Liver (tissue), 9 donors: Measurements from ENCODE around the gene HUNK. TPM values are rescaled to one million over a fixed set of nuclear protein-coding genes. Genes with fewer than 3 reads are reported as not detected.

Experiments
- DNase-seq: peaks from one replicate; pipeline ENCODE4 v3.0.0-alpha.2; 2017; ENCODE audit warnings: low spot score
- H3K27ac ChIP-seq, 2 donors: one replicate each; pipeline ENCODE4 v1.7.0; 2013; ENCODE audit warnings: inconsistent platforms in 2 of 2, low read length in 2 of 2, control low read depth in 1 of 2, low read depth in 1 of 2, mild to moderate bottlenecking in 1 of 2
- H3K27me3 ChIP-seq, 4 donors: one replicate each; pipeline versions ENCODE4 v1.6.1 to v1.7.0; 2013; ENCODE audit warnings: low read length in 3 of 4, inconsistent platforms in 1 of 4, mild to moderate bottlenecking in 1 of 4, moderate library complexity in 1 of 4; ENCODE audit not compliant: control insufficient read depth in 4 of 4, insufficient read depth in 4 of 4
- H3K36me3 ChIP-seq, 4 donors: one replicate each; pipeline versions ENCODE4 v1.6.1 to v1.7.0; 2013; ENCODE audit warnings: low read length in 3 of 4, mild to moderate bottlenecking in 3 of 4, low read depth in 1 of 4, moderate library complexity in 1 of 4; ENCODE audit not compliant: control insufficient read depth in 4 of 4, insufficient read depth in 3 of 4
- H3K4me1 ChIP-seq, 4 donors: one replicate each; pipeline versions ENCODE4 v1.6.1 to v1.7.0; 2013; ENCODE audit warnings: low read length in 3 of 4, mild to moderate bottlenecking in 3 of 4, moderate library complexity in 1 of 4; ENCODE audit not compliant: control insufficient read depth in 4 of 4, insufficient read depth in 4 of 4
- H3K4me3 ChIP-seq, 3 donors: one replicate each; pipeline versions ENCODE4 v1.6.1 to v1.7.0; 2013; ENCODE audit warnings: low read length in 3 of 3, control low read depth in 1 of 3, low read depth in 1 of 3, mild to moderate bottlenecking in 1 of 3
- H3K9ac ChIP-seq, 2 donors: one replicate each; pipeline ENCODE4 v1.7.0; 2013; ENCODE audit warnings: low read length in 2 of 2, mild to moderate bottlenecking in 2 of 2, moderate library complexity in 2 of 2, control low read depth in 1 of 2, low read depth in 1 of 2
- H3K9me3 ChIP-seq, 4 donors: one replicate each; pipeline versions ENCODE4 v1.6.1 to v1.7.0; 2013; ENCODE audit warnings: low read length in 3 of 4; ENCODE audit not compliant: control insufficient read depth in 4 of 4
- EGR1 ChIP-seq, 2 donors: IDR thresholded peaks; 2 replicates each; pipeline ENCODE4 v1.6.1; 2016 to 2018; ENCODE audit warnings: antibody characterized with exemption in 2 of 2, low read depth in 2 of 2
- FOXA1 ChIP-seq: IDR thresholded peaks from 2 replicates; pipeline ENCODE4 v1.6.1; 2016; ENCODE audit warnings: antibody characterized with exemption
- GABPA ChIP-seq, 2 donors: IDR thresholded peaks in 1 of 2; conservative IDR thresholded peaks in 1 of 2; 2 replicates each; pipeline ENCODE4 v1.6.1; 2016; ENCODE audit warnings: antibody characterized with exemption in 2 of 2, mild to moderate bottlenecking in 1 of 2, moderate library complexity in 1 of 2
- HNF4A ChIP-seq, 2 donors: conservative IDR thresholded peaks; 2 replicates each; pipeline ENCODE4 v1.6.1; 2016; ENCODE audit warnings: antibody characterized with exemption in 2 of 2, mild to moderate bottlenecking in 2 of 2
- HNF4G ChIP-seq: IDR thresholded peaks from 2 replicates; pipeline ENCODE4 v1.6.1; 2016; ENCODE audit warnings: antibody characterized with exemption
- JUND ChIP-seq, 2 donors: IDR thresholded peaks; 2 replicates each; pipeline ENCODE4 v1.6.1; 2016; ENCODE audit warnings: antibody characterized with exemption in 2 of 2
- NR2F2 ChIP-seq: IDR thresholded peaks from 2 replicates; pipeline ENCODE4 v1.6.1; 2016; ENCODE audit warnings: antibody characterized with exemption
- RAD21 ChIP-seq, 2 donors: IDR thresholded peaks; 2 replicates each; pipeline ENCODE4 v1.6.1; 2016; ENCODE audit warnings: antibody characterized with exemption in 2 of 2, mild to moderate bottlenecking in 2 of 2
- RXRA ChIP-seq, 2 donors: IDR thresholded peaks; 2 replicates each; pipeline ENCODE4 v1.6.1; 2017 to 2018; ENCODE audit warnings: antibody characterized with exemption in 2 of 2, mild to moderate bottlenecking in 1 of 2
- SP1 ChIP-seq: IDR thresholded peaks from 2 replicates; pipeline ENCODE4 v1.6.1; 2018; ENCODE audit warnings: antibody characterized with exemption, mild to moderate bottlenecking
- TAF1 ChIP-seq: conservative IDR thresholded peaks from 2 replicates; pipeline ENCODE4 v1.6.1; 2016; ENCODE audit warnings: antibody characterized with exemption, mild to moderate bottlenecking
- YY1 ChIP-seq: IDR thresholded peaks from 2 replicates; pipeline ENCODE4 v1.6.1; 2016; ENCODE audit warnings: antibody characterized with exemption, mild to moderate bottlenecking
- WGBS: extraction: QIAGEN DNeasy Blood & Tissue Kit; methylation state at CpG from one replicate; pipeline ENCODE4 v1.1.7; 2013; 5-methylcytosine and 5-hydroxymethylcytosine counted together
- polyA plus RNA-seq, 2 donors: library from polyadenylated mRNA; stranded (reverse) in 1 of 2; unstranded in 1 of 2; fragments of 200-250 nt in 1 of 2; fragments of >200 nt in 1 of 2; fragmentation: Nextera tagmentation in 1 of 2; extraction: Ambion mirVana in 1 of 2; gene quantifications; one replicate each; pipeline versions ENCODE4 v1.2.1 to v1.2.3, GENCODE V29; 2013 to 2015
- total RNA-seq, 2 donors: library from RNA; depleted of rRNA; stranded (reverse); fragments of >200 nt; gene quantifications; one replicate each; pipeline ENCODE4 v1.2.3, GENCODE V29; 2014
- TF ChIP-seq, protein P1 (sequence below): IDR thresholded peaks from 2 replicates; pipeline ENCODE4 v1.6.1; 2016; ENCODE audit warnings: antibody characterized with exemption
- TF ChIP-seq, protein P2 (sequence below): IDR thresholded peaks from 2 replicates; pipeline ENCODE4 v1.6.1; 2016; ENCODE audit warnings: antibody characterized with exemption, mild to moderate bottlenecking
- TF ChIP-seq, protein P3 (sequence below): fragments of 150-350 bp; IDR thresholded peaks from 2 replicates; pipeline ENCODE4 v1.5.1; 2017; ENCODE audit warnings: improper control_type of control experiment, low read depth, low read length; ENCODE audit not compliant: missing input control
- TF ChIP-seq, protein P4 (sequence below): IDR thresholded peaks from 2 replicates; pipeline ENCODE4 v1.6.1; 2016; ENCODE audit warnings: antibody characterized with exemption
- TF ChIP-seq, protein P5 (sequence below): IDR thresholded peaks from 2 replicates; pipeline ENCODE4 v1.6.1; 2016; ENCODE audit warnings: antibody characterized with exemption
- donor health status: healthy.
- donor health status: healthy.
- donor health status: healthy.
- donor health status: healthy.
- donor health status: healthy.

Gene HUNK
- total and polyA plus RNA-seq, 4 donors: 0.11 to 0.92 (median 0.30) TPM

DNA sequence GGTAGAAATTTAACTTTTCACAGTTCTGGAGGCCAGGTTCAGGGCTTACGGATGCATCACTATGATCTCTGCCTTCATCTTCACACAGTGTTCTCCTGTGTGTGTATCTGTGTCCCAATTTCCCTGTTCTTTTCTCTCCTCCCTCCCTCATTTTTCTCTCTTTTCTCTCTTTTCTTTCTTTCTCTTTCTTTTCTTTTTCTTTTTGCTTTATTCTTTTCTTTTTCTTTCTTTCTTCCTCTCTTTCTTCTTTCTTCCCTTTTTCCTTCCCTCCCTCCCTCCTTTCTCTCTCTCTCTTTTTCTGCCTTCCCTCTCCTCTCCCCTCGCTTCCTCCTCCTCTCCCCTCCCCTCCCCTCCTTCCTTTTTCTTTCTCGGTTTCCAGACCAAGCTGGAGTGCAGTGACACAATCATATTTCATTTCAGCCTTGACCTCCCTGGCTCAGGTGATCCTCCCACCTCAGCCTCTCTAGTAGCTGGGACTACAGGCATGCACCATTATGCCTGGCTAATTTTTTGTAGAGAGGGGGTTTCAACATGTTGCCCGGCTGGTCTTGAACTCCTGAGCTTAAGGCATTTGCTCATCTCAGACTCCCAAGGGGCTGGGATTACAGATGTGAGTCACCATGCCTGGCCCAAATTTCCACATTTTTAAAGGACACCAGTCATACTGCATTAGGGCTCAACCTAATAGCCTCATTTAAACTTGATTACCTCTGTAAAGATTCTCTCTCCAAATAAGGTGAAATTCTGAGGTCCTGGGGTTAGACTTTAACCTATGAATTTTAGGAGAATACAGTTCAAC lies 115.9 kb downstream of the HUNK start:
- Histone ChIP-seq H3K9ac (no peak overlapping the region), H3K27me3 (no peaks in the 10 kb centered on the region), H3K4me1 (peaks cover 0 to 27% (median 19%) of the 10 kb centered on the region in 4 donors), H3K4me3 (no peak overlapping the region), H3K27ac (no peak overlapping the region), H3K36me3 (no peaks in the 10 kb centered on the region), H3K9me3 (no peaks in the 10 kb centered on the region)
- DNase-seq: no peak
- TF ChIP-seq RXRA (IDR thresholded peaks at IDR 0.05) (no peak), SP1 (no peak), HNF4G (no peak), JUND (IDR thresholded peaks at IDR 0.05) (no peak), EGR1 (IDR thresholded peaks at IDR 0.05; ENCODE audit: low read depth in 2 of 2) (no peak), GABPA (IDR thresholded peaks at IDR 0.05 in 1 of 2, conservative IDR thresholded peaks at IDR 0.05 in 1 of 2) (no peak), HNF4A (conservative IDR thresholded peaks at IDR 0.05) (no peak), YY1 (no peak), NR2F2 (no peak), RAD21 (IDR thresholded peaks at IDR 0.05) (no peak)
- TF ChIP-seq, protein P1, sequence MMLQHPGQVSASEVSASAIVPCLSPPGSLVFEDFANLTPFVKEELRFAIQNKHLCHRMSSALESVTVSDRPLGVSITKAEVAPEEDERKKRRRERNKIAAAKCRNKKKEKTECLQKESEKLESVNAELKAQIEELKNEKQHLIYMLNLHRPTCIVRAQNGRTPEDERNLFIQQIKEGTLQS: no peak
- TF ChIP-seq, protein P2, sequence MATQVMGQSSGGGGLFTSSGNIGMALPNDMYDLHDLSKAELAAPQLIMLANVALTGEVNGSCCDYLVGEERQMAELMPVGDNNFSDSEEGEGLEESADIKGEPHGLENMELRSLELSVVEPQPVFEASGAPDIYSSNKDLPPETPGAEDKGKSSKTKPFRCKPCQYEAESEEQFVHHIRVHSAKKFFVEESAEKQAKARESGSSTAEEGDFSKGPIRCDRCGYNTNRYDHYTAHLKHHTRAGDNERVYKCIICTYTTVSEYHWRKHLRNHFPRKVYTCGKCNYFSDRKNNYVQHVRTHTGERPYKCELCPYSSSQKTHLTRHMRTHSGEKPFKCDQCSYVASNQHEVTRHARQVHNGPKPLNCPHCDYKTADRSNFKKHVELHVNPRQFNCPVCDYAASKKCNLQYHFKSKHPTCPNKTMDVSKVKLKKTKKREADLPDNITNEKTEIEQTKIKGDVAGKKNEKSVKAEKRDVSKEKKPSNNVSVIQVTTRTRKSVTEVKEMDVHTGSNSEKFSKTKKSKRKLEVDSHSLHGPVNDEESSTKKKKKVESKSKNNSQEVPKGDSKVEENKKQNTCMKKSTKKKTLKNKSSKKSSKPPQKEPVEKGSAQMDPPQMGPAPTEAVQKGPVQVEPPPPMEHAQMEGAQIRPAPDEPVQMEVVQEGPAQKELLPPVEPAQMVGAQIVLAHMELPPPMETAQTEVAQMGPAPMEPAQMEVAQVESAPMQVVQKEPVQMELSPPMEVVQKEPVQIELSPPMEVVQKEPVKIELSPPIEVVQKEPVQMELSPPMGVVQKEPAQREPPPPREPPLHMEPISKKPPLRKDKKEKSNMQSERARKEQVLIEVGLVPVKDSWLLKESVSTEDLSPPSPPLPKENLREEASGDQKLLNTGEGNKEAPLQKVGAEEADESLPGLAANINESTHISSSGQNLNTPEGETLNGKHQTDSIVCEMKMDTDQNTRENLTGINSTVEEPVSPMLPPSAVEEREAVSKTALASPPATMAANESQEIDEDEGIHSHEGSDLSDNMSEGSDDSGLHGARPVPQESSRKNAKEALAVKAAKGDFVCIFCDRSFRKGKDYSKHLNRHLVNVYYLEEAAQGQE: no peak
- TF ChIP-seq, protein P3, sequence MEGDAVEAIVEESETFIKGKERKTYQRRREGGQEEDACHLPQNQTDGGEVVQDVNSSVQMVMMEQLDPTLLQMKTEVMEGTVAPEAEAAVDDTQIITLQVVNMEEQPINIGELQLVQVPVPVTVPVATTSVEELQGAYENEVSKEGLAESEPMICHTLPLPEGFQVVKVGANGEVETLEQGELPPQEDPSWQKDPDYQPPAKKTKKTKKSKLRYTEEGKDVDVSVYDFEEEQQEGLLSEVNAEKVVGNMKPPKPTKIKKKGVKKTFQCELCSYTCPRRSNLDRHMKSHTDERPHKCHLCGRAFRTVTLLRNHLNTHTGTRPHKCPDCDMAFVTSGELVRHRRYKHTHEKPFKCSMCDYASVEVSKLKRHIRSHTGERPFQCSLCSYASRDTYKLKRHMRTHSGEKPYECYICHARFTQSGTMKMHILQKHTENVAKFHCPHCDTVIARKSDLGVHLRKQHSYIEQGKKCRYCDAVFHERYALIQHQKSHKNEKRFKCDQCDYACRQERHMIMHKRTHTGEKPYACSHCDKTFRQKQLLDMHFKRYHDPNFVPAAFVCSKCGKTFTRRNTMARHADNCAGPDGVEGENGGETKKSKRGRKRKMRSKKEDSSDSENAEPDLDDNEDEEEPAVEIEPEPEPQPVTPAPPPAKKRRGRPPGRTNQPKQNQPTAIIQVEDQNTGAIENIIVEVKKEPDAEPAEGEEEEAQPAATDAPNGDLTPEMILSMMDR: no peak
- 90% methylated on average over 4 of the region's 4 CpGs for WGBS

DNA sequence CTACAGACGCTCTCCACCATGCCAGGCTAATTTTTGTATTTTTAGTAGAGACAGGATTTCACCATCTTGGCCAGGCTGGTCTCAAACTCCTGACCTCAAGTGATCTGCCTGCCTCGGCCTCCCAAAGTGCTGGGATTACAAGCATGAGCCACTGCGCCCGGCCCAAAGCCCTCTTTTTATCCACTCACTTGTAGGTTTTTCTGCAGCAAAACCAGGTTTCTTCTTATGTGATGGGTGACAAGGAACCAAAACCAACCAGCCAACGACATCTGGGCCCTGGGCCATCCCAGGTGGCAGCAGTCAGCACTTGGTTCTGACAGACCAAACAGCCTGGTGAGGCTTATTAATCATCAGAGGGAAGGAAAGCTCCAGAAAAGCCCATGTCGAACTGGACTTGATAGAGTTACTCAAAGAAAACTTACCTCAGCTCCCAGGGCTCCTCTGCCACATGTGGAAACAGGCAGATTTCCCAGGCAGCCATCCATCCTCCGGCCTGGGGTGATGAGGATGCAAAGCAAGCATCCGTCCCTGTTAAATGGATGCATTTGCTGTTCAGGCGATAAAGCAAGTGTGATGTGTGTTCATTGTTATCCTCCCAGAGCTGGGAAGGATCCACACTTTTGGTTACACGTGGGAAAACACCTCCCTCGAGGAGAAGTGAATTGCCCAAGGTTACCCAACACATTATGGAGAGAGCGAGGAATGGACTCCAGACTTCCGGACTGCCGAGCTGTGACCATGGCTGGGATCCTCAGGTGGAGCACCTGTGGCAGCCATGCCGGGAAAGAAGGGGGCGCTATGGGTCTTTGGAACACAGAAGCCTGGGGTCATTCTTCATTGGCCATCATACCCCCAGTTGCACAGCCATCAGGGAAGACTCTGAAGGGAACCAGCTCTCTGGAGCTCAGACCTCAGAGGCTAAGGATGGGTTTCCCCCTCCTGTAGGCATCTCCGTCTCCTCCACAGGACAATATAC lies 118.8 kb downstream of the HUNK start:
- H3K27ac ChIP-seq: no peak overlapping the region
- no peaks in the 10 kb centered on the region for H3K27me3 ChIP-seq
- H3K4me1 ChIP-seq: peaks cover 0 to 8% (median 3%) of the 10 kb centered on the region in 4 donors
- 86% methylated on average over 17 of the region's 17 CpGs for WGBS
- H3K36me3 ChIP-seq: peaks cover 0 to 8% (median 0%) of the 10 kb centered on the region in 4 donors
- H3K9ac ChIP-seq: no peak overlapping the region
- DNase-seq: no peak
- H3K9me3 ChIP-seq: no peaks in the 10 kb centered on the region
- no peak overlapping the region for H3K4me3 ChIP-seq
- TF ChIP-seq, protein P2: no peak
- no peak for TF ChIP-seq TAF1
- TF ChIP-seq RXRA (IDR thresholded peaks at IDR 0.05): no peak
- no peak for TF ChIP-seq FOXA1
- no peak for TF ChIP-seq JUND (IDR thresholded peaks at IDR 0.05)
- TF ChIP-seq, protein P4, sequence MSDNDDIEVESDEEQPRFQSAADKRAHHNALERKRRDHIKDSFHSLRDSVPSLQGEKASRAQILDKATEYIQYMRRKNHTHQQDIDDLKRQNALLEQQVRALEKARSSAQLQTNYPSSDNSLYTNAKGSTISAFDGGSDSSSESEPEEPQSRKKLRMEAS: no peak
- TF ChIP-seq, protein P5, sequence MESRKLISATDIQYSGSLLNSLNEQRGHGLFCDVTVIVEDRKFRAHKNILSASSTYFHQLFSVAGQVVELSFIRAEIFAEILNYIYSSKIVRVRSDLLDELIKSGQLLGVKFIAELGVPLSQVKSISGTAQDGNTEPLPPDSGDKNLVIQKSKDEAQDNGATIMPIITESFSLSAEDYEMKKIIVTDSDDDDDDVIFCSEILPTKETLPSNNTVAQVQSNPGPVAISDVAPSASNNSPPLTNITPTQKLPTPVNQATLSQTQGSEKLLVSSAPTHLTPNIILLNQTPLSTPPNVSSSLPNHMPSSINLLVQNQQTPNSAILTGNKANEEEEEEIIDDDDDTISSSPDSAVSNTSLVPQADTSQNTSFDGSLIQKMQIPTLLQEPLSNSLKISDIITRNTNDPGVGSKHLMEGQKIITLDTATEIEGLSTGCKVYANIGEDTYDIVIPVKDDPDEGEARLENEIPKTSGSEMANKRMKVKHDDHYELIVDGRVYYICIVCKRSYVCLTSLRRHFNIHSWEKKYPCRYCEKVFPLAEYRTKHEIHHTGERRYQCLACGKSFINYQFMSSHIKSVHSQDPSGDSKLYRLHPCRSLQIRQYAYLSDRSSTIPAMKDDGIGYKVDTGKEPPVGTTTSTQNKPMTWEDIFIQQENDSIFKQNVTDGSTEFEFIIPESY: no peak
- no peak for TF ChIP-seq RAD21 (IDR thresholded peaks at IDR 0.05)
- TF ChIP-seq NR2F2: no peak
- no peak for TF ChIP-seq HNF4G
- TF ChIP-seq, protein P1: no peak
